Raji (cell line): ENCODE measurements around the gene CAMK1D.

Experiments used
- POLR2A ChIP-seq: IDR thresholded peaks from 2 replicates; pipeline ENCODE4 v1.6.1; 2011; ENCODE audit warnings: low read depth, low read length, control low read depth; ENCODE audit not compliant: insufficient read depth

Gene CAMK1D

GRCh38 chr10:12355384-12355783, 6.0 kb downstream of the CAMK1D start:
- TF ChIP-seq POLR2A: no peak

- TF ChIP-seq POLR2A: no peak
Observed at GRCh38 chr10:12357525-12358151, 8.3 kb downstream of the CAMK1D start.

- TF ChIP-seq POLR2A: no peak
Observed at GRCh38 chr10:12358863-12359564, 9.7 kb downstream of the CAMK1D start.

- no peak for TF ChIP-seq POLR2A
Observed at GRCh38 chr10:12360461-12360860, 11.1 kb downstream of the CAMK1D start.

- TF ChIP-seq POLR2A: no peak
Observed at GRCh38 chr10:12364559-12364958, 15.2 kb downstream of the CAMK1D start.

GRCh38 chr10:12367272-12367671, 17.9 kb downstream of the CAMK1D start:
- TF ChIP-seq POLR2A: no peak

GRCh38 chr10:12369982-12370381, 20.6 kb downstream of the CAMK1D start:
- TF ChIP-seq POLR2A: no peak

- TF ChIP-seq POLR2A: no peak
Observed at GRCh38 chr10:12372846-12373245, 23.5 kb downstream of the CAMK1D start.

- TF ChIP-seq POLR2A: no peak
Observed at GRCh38 chr10:12375076-12375504, 25.7 kb downstream of the CAMK1D start.

- TF ChIP-seq POLR2A: no peak
Observed at GRCh38 chr10:12376211-12376610, 26.9 kb downstream of the CAMK1D start.

GRCh38 chr10:12377658-12378290, 28.4 kb downstream of the CAMK1D start:
- TF ChIP-seq POLR2A: no peak

GRCh38 chr10:12380999-12381398, 31.7 kb downstream of the CAMK1D start:
- TF ChIP-seq POLR2A: no peak

- TF ChIP-seq POLR2A: no peak
Observed at GRCh38 chr10:12381536-12382156, 32.3 kb downstream of the CAMK1D start.

- no peak for TF ChIP-seq POLR2A
Observed at GRCh38 chr10:12382157-12382548, 32.8 kb downstream of the CAMK1D start.

- TF ChIP-seq POLR2A: no peak
Observed at GRCh38 chr10:12382956-12383531, 33.7 kb downstream of the CAMK1D start.
